Skeletal muscle tissue (tissue), 4 donors: ENCODE data around the gene TFEB. TPM values are rescaled to one million over a fixed set of nuclear protein-coding genes. Genes with fewer than 3 reads are reported as not detected.

Experiments used
- H3K27ac ChIP-seq: one replicate; pipeline ENCODE4 v1.7.0; 2013; ENCODE audit warnings: mild to moderate bottlenecking, low read depth, low read length, inconsistent platforms
- H3K27me3 ChIP-seq, 3 donors: one replicate each; pipeline ENCODE4 v1.7.0; 2013; ENCODE audit warnings: low read length in 3 of 3; ENCODE audit not compliant: control insufficient read depth in 3 of 3, insufficient read depth in 3 of 3
- H3K36me3 ChIP-seq, 3 donors: one replicate each; pipeline ENCODE4 v1.7.0; 2013; ENCODE audit warnings: low read length in 3 of 3; ENCODE audit not compliant: control insufficient read depth in 3 of 3, insufficient read depth in 3 of 3
- H3K4me1 ChIP-seq, 3 donors: one replicate each; pipeline ENCODE4 v1.7.0; 2013; ENCODE audit warnings: low read length in 3 of 3, mild to moderate bottlenecking in 3 of 3; ENCODE audit not compliant: control insufficient read depth in 3 of 3, insufficient read depth in 3 of 3
- H3K4me3 ChIP-seq, 3 donors: one replicate each; pipeline ENCODE4 v1.7.0; 2013; ENCODE audit warnings: low read length in 3 of 3
- H3K9ac ChIP-seq, 3 donors: one replicate each; pipeline ENCODE4 v1.7.0; 2013; ENCODE audit warnings: low read length in 3 of 3, mild to moderate bottlenecking in 3 of 3, moderate library complexity in 2 of 3, low read depth in 1 of 3
- H3K9me3 ChIP-seq, 3 donors: one replicate each; pipeline ENCODE4 v1.7.0; 2013; ENCODE audit warnings: low read length in 3 of 3; ENCODE audit not compliant: control insufficient read depth in 3 of 3
- total RNA-seq: library from RNA; depleted of rRNA; stranded (reverse); fragments of >200 nt; gene quantifications from one replicate; pipeline ENCODE4 v1.2.3, GENCODE V29; 2014
- donor health status: Osteomylitis.

TFEB gene
- total RNA-seq, 1 donor from 2014 or later = 7.8 TPM

DNA sequence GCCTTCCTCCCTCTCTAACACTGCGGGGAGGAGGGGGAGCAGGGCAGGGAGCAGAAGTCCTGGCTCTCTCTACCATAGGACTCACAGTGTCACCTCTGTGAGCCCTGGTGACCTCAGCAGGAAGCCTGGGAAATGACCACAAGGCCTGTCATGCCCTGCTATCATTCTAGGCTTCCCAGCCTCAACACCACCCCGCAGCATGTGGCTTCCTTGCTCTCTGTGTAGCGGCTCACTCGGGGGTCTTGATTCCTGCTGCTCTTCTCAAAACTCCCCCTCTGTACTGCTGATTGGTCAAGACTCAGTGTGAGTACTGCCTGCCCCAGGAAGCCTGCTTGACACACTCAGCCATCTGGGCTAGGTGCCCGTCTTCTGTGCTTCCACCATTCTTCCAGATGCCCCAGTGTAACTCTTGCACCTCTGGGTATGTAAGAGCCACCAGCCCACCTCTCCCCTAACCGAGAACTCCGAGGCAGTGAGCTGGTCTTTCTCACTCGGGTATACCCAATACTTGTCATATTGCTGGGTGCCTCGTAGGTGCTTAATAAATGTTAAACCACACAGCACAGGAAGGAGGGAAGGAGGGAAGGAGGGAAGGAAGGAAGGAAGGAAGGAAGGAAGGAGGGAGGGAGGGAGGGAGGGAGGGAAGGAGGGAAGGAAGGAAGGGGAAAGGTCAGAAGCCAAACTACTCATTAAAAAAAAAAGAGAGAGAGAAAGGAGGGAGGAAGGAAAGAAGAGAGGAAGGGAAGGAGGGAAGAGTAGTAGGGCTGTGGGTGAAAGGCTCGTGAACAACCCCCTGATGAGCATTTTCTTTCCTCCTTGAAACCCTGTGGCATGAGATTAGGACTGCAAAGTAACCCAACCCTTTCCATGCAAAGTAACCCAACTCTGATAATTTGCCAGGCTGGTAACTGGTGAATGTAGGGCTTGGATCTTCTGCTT is 92.2 kb downstream of the TFEB start:
- Histone ChIP-seq H3K9me3 (no peaks in the 10 kb centered on the region), H3K9ac (no peak overlapping the region), H3K4me1 (peaks cover 7 to 10% (median 8%) of the 10 kb centered on the region in 3 donors), H3K27ac (no peak overlapping the region), H3K4me3 (no peak overlapping the region), H3K36me3 (no peaks in the 10 kb centered on the region), H3K27me3 (peaks cover 21 to 42% (median 24%) of the 10 kb centered on the region in 3 donors)

DNA sequence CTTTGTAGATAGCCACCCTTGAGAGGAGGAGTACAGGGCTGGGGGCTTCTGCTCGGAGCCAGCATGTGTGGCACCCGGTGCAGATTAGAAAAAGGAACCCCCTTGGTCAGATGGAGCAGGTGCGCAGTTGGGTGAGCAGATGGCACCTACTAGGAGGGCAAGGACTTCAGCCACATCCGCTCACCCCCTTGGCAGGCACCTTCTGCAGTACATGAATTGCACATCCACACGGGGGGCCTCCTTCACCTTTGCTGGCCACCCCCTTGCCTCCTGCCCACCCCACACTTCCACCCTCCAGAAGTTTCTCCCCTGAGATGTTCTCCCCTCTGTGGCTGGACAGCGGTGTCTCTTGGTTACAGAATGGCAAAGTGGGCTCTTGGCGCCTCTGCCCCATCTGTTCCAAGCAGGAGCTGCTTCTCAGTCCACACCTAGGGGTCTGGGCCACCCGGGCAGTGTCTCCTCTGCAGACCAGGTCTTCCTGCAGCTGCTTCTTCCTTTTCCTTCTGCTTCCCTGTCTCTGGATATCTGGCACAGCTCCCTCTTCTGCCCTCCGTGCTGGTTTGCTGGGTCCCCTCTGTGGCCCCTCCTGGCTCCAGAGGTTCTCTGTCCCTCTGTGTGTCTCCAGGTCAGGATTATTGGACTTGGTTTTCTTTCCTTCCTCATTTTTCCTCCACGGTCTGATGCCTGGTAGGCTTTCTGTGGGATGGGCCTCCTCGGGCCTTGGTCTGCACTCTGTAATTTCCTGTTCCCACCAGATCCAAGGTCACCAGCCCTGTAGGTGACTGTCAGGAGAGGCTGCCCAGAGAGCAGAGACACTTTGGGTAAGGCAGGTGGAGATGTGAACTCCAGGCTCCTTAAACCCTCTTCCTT is 93.1 kb downstream of the TFEB start:
- no peaks in the 10 kb centered on the region for H3K36me3 ChIP-seq
- no peak overlapping the region for H3K9ac ChIP-seq
- H3K9me3 ChIP-seq = no peaks in the 10 kb centered on the region
- peaks cover 12 to 16% (median 14%) of the 10 kb centered on the region in 3 donors for H3K4me1 ChIP-seq
- no peak overlapping the region for H3K27ac ChIP-seq
- H3K27me3 ChIP-seq = peaks cover 23 to 44% (median 30%) of the 10 kb centered on the region in 3 donors
- H3K4me3 ChIP-seq = no peak overlapping the region

DNA sequence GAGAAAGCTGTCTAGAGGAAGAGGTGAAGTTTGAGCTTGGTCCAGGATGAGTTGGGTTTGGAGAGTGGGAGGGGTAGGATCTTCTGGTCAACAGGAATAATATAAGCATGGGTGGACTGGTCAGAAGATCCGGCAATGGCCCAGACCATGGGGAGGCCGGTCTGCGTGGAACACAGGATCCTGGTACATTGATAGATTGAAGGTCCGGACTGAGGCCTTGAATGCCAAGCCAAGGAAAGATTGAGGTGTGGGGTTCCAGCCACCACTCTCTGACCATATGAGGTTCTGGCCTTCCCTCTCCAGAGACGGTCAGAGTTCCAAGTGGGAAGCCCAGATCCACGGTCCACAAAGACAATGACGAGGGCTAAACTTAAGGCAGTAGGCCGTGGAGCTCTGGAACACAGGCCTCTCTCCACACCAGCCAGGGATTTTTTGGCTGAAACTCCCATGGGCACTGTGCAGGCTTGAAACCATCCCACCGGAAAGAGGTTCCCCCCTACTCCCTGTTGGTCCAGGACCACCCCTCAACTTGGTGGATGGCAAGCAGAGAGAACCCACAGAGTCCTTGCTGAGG is 94.0 kb downstream of the TFEB start:
- Histone ChIP-seq H3K27me3 (peaks cover 29 to 40% (median 31%) of the 10 kb centered on the region in 3 donors), H3K9me3 (no peaks in the 10 kb centered on the region), H3K4me3 (no peak overlapping the region), H3K9ac (no peak overlapping the region), H3K27ac (no peak overlapping the region), H3K4me1 (peaks cover 12 to 16% (median 14%) of the 10 kb centered on the region in 3 donors), H3K36me3 (no peaks in the 10 kb centered on the region)

DNA sequence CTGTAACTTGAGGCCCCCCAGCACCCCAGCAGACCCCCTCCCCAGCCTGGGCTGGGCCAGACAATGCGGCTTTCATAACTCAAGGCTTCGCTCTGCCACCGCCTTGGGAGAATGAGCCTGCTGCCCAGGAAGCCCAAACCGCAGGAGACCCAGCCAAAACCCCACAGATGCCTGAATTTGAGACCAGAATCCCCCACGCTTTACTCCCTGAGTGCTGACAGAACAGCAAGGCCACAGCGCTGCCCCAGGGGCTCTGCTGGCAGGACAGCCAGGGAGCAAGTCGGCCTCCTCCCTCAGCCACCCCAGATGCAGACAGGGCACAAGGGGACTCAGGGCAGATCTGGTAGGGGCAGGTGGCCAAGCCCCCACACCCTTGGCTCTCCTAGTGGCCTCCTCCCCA is 95.0 kb downstream of the TFEB start:
- Histone ChIP-seq H3K4me3 (no peak overlapping the region), H3K9ac (no peak overlapping the region), H3K4me1 (peaks cover 12 to 16% (median 14%) of the 10 kb centered on the region in 3 donors), H3K36me3 (no peaks in the 10 kb centered on the region), H3K27me3 (peaks cover 24 to 36% (median 31%) of the 10 kb centered on the region in 3 donors), H3K9me3 (no peaks in the 10 kb centered on the region), H3K27ac (no peak overlapping the region)

DNA sequence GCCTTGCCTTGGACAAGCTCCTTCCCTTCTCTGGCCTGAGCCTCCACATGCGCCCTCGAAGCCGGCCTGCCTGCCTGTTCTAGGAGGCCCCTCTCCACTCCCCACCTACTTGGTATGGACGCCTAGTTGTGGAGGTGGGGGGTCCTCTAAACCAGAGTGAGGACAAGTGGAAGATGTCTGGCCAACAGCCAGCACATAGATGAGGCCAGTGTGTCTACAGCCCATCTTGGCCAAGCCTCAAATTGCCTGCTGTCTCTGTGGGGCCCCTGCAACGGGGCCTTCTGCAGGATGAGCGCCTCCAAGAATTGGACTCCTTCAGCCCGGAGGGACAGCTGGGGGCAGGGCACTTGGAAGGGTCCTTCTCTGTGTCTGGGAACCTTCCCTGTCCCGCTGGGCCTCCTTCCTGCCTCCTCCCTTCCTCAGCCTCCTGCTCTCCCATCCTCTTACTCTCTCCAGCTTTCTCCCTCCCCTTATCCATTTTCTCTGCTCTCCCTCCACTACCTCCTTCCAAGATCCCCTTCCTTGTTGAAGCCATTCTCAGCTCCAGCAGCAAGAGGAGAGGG is 95.5 kb downstream of the TFEB start:
- H3K4me3 ChIP-seq = peak overlapping the region in 1 of 3 donors; percentile 23
- H3K9me3 ChIP-seq = no peaks in the 10 kb centered on the region
- peaks cover 12 to 16% (median 14%) of the 10 kb centered on the region in 3 donors for H3K4me1 ChIP-seq
- H3K36me3 ChIP-seq = no peaks in the 10 kb centered on the region
- peaks cover 24 to 36% (median 31%) of the 10 kb centered on the region in 3 donors for H3K27me3 ChIP-seq
- H3K9ac ChIP-seq = no peak overlapping the region
- H3K27ac ChIP-seq = peak overlapping the region; percentile 36

DNA sequence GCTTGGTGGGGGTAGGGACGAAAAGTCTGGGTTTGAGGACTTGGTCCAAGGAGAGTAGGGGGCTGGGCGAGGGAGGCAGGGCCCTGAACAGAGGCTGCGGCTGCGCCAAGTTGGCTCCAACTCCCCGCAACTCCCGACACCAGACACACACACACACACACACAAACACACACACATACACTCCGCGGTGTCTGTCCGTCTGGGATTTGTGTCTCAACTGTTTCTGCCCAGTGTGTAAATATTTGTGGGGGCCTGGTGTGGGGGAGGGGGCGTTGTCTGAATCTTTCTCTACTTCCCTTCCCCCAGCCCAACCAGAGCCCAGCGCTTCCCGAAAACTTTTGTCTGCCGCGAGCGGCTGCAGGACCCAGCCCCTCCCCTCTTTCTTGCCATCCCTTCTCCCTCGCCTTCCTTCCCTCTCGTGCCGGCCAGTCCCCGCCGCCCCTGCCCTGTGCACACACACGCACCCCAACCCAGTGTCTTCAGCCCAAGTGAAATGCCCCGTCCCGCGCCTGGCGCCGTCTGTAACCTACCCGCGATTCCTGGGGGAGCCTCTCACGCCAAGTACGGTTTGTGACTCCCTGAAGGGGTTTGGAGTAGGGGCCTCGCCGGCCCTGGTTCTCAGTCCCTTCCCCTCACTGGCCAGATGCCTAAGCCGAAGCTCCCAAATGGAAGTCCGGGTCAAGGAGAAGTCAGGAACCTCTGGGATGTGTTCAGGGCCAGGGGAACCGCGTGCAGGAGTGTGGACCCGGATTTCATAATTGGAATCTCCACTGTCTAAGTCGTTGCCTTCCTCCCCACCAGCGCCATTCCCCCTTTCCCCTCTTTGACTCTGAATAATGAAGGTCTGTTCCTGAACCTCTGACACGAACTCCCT is 96.2 kb downstream of the TFEB start:
- Histone ChIP-seq H3K4me1 (peaks cover 12 to 16% (median 14%) of the 10 kb centered on the region in 3 donors), H3K9ac (peak overlapping the region in 1 of 3 donors; percentile 3), H3K36me3 (no peaks in the 10 kb centered on the region), H3K27ac (peak overlapping the region; percentile 44), H3K9me3 (no peaks in the 10 kb centered on the region), H3K4me3 (peak overlapping the region; percentile 46 to 63 (median 48)), H3K27me3 (peaks cover 24 to 36% (median 31%) of the 10 kb centered on the region in 3 donors)

DNA sequence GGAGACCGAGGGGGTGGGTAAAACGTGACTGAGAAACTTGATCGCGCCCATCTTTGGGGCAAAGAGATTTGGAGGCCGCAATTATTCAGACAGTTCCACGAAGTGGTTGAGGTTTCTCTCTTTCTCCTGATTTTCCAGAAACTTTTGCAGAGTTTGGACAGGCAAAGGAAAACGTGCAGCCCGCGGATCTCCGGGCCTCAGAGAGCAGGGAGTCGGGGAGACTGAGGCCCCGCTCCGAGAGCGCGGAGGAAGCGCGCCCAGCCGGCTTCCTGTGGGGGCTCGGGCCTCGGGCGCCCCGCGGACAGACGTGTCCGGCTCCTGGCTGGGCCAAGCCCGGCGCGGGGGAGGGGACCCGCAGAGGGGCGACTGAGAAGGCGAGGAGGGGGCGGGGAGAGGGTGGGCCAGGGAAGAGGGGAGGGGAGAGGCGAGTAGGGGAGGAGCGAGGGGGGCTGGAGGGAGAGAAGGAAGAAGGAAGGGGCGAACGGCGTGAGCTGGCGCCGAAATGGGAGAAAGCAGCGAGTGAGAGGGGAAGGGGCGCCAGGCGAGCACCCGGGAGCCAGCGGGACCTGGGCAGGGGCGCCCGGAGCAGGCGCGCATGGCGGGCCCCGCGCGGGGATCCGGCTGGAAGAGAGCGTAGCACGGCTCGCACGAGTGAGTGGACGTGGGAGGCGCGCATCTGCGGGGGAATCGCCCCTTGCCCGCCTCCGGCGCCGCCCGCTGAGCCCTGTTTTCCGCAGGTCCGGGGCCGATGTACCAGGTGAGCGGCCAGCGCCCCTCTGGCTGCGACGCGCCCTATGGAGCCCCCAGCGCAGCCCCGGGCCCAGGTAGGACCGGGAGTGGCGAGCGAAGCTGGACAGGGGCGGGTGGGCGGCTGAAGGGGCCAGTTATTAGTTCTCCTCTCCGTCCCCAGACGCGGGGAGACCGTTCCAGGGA is 97.1 kb downstream of the TFEB start, which contains the start of gene MDFI:
Gene MDFI, plus strand, starts transcription at position 467 of the 933 bp plus-strand sequence. Its CDS starts 282 bp downstream, at position 749.
- peaks cover 12 to 16% (median 14%) of the 10 kb centered on the region in 3 donors for H3K4me1 ChIP-seq
- peak within 1 kb of the TSS in 1 of 3 donors; percentile 40 for H3K9ac ChIP-seq
- peaks cover 24 to 36% (median 31%) of the 10 kb centered on the region in 3 donors for H3K27me3 ChIP-seq
- H3K36me3 ChIP-seq = no peaks in the 10 kb centered on the region
- no peaks in the 10 kb centered on the region for H3K9me3 ChIP-seq
- peak within 1 kb of the TSS; percentile 48 to 63 (median 49) for H3K4me3 ChIP-seq
- H3K27ac ChIP-seq = peak within 1 kb of the TSS; percentile 44
